Coronary artery (tissue), 2 donors: Measurements from ENCODE around the gene HHIP.

Experiments
- DNase-seq: peaks from one replicate; pipeline ENCODE4 v3.0.0-alpha.2; 2017; ENCODE audit warnings: low spot score
- H3K27ac ChIP-seq, 2 donors: fragments of 200-600 bp; sonication (generic); one replicate each; pipeline ENCODE4 v1.5.1; 2016 to 2019
- H3K4me3 ChIP-seq: fragments of 200-600 bp; sonication (generic); 2 replicates; pipeline ENCODE4 v1.5.1; 2016; ENCODE audit warnings: mild to moderate bottlenecking, moderate library complexity
- TF ChIP-seq, protein P1 (sequence below): fragments of 200-600 bp; sonication (generic); IDR thresholded peaks from one replicate; pipeline ENCODE4 v1.5.1; 2019; ENCODE audit warnings: antibody characterized with exemption

HHIP gene

DNA sequence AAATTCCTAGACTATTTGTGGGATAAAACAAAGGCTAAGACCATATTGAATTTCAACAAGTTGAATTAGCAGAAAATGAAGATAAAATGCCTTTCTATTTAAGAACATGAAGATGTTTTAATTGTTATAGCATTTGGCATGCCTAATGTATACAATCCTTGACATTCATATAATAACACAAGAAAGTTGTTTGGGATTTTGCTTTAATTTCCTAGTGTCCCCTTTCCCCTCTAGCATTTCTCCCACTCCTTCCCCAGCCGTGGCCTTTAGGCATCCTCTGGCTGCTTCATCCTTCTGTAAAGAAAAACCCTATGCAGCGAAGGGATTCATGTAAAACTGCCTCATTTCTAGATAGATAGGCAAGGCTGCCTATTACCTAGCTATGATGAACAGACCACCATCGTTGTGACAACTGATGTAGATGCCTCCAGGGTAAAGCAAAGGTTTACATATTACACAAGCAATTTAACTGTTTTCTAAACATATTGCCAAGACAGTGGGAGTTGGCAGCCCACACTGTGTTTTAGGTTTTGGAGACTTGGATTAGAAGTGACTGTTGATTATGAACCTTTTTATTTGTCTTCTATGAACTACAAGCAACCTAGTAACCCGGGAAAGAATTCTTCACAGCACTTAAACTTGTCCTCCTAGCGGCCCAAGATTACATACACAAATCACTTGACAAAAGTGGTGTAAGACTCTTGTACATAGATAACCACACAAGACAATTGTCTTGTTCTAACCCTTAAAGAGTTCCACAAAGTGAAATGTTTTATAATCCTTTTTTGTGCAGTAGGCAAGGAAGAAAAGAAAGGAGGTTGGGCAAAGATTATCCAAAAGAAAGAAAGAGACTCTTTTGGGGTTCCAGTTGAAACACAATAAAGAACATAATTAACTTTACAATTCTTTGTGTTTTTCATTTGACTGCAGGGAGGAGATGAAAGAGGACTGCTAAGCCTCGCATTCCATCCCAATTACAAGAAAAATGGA, 59.9 kb downstream of the HHIP start:
- H3K27ac ChIP-seq: no peak overlapping the region
- H3K4me3 ChIP-seq: no peak overlapping the region
- TF ChIP-seq, protein P1, sequence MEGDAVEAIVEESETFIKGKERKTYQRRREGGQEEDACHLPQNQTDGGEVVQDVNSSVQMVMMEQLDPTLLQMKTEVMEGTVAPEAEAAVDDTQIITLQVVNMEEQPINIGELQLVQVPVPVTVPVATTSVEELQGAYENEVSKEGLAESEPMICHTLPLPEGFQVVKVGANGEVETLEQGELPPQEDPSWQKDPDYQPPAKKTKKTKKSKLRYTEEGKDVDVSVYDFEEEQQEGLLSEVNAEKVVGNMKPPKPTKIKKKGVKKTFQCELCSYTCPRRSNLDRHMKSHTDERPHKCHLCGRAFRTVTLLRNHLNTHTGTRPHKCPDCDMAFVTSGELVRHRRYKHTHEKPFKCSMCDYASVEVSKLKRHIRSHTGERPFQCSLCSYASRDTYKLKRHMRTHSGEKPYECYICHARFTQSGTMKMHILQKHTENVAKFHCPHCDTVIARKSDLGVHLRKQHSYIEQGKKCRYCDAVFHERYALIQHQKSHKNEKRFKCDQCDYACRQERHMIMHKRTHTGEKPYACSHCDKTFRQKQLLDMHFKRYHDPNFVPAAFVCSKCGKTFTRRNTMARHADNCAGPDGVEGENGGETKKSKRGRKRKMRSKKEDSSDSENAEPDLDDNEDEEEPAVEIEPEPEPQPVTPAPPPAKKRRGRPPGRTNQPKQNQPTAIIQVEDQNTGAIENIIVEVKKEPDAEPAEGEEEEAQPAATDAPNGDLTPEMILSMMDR: no peak
- DNase-seq: no peak

DNA sequence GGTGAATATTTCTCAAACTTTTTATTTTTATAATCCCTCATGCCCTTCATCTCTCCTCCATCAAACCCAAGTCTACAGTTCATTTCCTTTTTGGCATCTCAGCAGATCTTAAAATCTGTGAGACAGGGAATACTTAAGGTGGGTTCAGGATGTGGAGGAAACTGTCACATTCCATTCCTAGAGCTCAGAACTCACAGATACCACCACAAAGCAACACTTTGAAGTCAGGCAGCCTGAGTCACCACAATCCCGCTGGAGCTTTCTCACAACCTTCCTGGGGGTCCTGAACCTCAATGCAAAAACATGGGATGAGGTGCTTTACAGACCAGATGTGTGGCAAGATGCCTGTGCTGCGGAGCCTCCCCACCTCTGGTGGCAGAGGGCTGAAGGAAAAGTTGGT, 63.2 kb downstream of the HHIP start:
- TF ChIP-seq, protein P1: no peak
- Histone ChIP-seq H3K27ac (no peak overlapping the region), H3K4me3 (no peak overlapping the region)
- DNase-seq: no peak

DNA sequence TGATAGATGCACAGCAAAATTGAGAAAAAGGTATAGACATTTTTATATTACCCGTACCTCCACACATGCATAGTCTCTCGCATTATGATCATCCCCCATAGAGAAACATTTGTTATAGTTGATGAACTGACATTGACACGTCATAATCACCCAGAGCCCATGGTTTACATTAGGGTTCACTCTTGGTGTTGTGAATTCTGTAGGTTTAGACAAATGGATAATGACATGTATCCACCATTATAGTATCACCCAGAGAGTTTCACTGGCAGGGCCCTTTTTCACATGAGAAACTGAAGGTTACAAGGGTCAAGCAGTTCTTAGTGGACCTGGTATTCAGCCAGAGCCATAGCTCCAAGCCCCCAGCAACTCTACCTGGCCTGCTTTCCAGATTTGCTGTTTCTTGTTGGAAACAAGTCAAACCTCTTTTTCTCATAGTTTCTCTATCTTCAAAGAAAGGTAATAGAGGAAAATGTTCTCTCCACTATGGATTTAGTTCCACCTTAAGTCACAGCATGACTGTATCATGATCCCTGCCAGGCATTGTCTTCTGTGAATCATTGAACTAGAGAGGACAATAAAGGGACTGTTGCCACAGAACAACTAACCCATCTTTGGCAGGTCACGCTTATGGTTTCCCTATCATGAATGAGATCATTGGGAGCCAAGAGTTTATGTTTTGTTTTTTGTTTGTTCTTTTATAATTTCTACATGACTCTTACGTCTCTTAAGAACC, 64.0 kb downstream of the HHIP start:
- TF ChIP-seq, protein P1: no peak
- no peak overlapping the region for H3K27ac ChIP-seq
- DNase-seq: no peak
- H3K4me3 ChIP-seq: no peak overlapping the region

DNA sequence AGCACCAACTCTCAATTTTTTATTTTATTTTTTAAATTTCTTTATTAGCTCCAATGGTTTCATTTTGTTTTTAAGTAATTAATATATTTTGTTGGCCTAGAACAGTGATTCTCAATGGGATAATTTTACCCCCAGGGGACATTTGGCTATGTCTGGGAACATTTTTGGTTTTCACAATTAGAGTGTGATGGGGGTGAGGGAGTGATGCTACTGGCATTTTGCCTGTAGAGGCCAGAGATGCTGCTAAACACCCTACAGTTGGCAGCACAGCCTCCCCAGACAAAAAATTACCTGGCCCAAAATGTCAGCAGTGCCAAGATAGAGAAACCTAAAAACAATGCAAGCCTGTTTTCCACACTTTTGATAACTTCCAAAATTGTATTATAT, 64.6 kb downstream of the HHIP start:
- Histone ChIP-seq H3K27ac (no peak overlapping the region), H3K4me3 (no peak overlapping the region)
- TF ChIP-seq, protein P1: no peak
- no peak for DNase-seq

- TF ChIP-seq, protein P1: no peak
Observed at GRCh38 chr4:144711700-144712456, 65.9 kb downstream of the HHIP start.

DNA sequence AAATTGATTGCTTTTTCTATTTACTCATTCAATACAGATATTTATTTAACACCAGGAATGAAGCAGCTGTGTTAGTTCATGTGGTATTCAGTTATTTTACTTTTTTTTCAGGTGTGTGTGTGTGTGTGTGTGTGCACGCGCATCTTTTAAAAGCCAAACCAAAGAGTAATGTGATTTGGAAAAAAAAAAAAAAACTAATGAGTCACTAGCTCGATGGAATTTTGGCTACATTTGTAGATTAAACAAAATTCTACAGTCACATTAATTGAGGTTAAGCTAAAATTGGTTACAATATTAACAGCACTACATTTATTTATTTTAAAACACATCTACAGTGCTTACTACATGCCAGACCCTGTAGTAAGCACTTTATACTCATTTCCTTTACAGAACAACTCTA, 66.8 kb downstream of the HHIP start:
- TF ChIP-seq, protein P1: no peak
- no peak overlapping the region for H3K27ac ChIP-seq
- H3K4me3 ChIP-seq: no peak overlapping the region
- no peak for DNase-seq

More at GRCh38 chr4:144711700-144712456, 65.9 kb downstream of the HHIP start:
- Histone ChIP-seq H3K27ac (no peak overlapping the region), H3K4me3 (no peak overlapping the region)
- DNase-seq: no peak
